GM18505 (cell line): ENCODE data around the gene PIAS4.
"Not testable (repeated sequence)": the region's sequence is repeated elsewhere in the genome, so short reads cannot be mapped to it uniquely, and the experiment has no call there.

Source experiments
- ATAC-seq: cut with Tn5 transposase; IDR thresholded peaks from one replicate; pipeline ENCODE4 v1.9.1; 2021; ENCODE audit not compliant: unreplicated experiment
- POLR2A ChIP-seq: IDR thresholded peaks from 4 replicates; pipeline ENCODE4 v1.6.1; 2011; ENCODE audit warnings: borderline replicate concordance; ENCODE audit not compliant: insufficient read depth, insufficient read length; ENCODE audit errors: extremely low read depth

The PIAS4 gene

DNA sequence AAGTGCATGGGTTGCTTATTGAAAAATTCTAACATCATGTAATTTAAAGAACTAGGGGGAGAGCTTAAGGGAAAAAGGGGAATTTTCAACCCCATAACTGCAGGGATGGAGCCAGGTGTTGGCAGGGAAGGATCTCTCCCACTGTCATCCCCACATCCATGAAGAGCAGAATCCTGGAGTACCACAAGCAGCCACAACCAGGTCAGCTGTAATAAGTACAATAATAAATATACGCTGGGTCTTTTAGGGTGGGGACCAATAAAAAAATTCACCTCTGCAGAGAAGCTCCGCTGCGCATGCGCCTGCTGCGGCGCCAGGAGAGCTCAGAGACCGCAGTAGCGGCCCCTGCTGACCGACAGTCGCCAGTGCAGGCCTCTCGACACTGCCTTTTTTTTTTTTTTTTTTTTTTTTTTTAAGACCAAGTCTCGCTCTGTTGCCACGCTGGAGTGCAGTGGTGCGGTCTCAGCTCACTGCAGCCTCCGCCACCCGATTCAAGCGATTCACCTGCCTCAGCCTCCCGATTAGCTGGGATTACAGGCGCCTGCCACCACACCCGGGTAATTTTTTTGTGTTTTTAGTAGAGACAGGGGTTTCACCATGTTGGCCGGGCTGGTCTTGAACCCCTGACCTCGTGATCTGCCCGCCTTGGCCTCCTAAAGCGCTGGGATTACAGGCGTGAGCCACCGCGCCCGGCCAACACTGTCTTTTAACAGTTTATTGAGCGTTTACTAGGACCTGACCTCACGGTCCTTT lies 19.7 kb upstream of the PIAS4 start:
- TF ChIP-seq POLR2A: no peak
- peak; percentile 44 for ATAC-seq

DNA sequence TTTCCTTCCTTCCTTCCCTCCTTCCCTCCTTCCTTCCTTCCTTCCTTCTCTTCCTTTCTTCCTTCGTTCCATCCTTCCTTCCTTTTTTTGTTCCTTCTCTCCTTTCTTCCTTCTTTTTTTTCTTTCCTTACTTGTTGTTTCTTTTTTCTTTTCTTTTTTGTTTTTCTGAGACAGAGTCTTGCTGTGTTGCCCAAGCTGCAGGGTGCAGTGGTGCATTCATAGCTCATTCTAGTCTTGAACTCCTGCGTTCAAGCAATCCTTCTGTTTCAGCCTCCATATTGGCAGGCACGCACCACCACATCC lies 16.8 kb upstream of the PIAS4 start:
- no peak for ATAC-seq

DNA sequence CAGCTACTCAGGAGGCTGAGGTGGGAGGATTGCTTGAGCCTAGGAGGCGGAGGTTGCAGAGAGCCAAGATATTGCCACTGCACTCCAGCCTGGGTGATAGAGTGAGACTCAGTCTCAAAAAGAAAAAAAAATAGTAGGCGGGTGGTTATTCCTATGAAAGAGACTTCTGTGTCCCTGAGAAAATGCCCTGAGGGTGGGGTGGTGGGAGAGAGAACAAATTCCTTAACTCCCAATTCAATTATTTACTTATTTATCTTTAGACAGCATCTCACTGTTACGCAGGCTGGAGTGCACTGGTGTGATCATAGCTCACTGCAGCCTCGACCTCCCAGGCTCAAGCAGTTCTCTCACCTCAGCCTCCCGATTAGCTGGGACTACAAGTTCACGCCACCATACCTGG lies 11.9 kb upstream of the PIAS4 start:
- ATAC-seq: no peak
- TF ChIP-seq POLR2A: no peak

More for the DNA sequence above, 16.8 kb upstream of the PIAS4 start:
- TF ChIP-seq POLR2A: no peak

DNA sequence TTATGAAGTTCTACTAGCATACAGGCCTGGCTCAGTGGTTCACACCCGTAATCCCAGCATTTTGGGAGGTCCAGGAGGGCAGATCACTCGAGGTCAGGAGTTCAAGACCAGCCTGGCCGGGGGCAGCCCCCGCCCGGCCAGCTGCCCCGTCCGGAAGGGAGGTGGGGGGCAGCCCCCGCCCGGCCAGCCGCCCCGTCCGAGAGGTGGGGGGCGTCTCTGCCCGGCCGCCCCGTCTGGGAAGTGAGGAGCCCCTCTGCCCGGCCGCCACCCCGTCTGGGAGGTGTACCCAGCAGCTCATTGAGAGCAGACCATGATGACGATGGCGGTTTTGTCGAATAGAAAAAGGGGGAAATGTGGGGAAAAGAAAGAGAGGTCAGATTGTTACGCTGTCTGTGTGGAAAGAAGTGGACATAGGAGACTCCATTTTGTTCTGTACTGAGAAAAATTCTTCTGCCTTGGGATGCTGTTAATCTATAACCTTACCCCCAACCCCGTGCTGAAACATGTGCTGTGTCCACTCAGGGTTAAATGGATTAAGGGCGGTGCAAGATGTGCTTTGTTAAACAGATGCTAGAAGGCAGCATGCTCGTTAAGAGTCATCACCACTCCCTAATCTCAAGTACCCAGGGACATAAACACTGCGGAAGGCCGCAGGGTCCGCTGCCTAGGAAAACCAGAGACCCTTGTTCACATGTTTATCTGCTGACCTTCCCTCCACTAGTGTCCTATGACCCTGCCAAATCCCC lies 8.7 kb upstream of the PIAS4 start:
- ATAC-seq: not testable (repeated sequence)

DNA sequence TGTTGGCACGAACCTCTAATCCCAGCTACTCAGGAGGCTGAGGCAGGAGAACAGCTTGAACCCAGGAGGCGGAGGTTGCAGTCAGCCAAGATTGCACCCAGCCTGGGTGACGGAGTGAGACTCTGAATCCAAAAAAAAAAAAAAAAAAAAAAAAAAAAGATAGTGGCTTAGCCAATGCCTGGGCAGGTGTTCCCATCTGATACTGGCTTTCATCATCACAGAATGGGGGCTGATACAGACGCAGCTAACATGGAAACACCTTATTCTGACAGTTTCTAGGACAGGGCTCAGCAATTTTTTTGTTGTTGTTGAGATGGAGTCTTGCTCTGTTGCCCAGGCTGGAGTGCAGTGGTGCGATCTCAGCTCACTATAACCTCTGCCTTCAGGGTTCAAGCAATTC lies 6.7 kb upstream of the PIAS4 start:
- not testable (repeated sequence) for ATAC-seq

DNA sequence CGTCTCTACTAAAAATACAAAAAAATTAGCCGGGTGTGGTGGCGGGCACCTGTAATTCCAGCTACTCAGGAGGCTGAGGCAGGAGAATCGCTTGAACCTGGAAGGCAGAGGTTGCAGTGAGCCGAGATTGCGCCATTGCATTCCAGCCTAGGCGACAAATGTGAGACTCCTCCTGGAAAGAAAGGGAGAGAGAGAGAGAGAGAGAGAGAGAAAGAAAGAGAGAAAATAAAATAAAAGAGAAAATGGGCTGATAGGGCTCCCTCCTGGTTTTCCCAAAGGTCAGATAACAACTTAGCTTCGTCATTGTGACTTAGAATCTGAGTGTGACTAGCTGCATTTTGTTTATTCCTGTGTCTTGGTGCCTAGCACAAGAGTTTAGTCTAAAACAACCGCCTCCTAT lies 2.1 kb upstream of the PIAS4 start:
- ATAC-seq: not testable (repeated sequence)

DNA sequence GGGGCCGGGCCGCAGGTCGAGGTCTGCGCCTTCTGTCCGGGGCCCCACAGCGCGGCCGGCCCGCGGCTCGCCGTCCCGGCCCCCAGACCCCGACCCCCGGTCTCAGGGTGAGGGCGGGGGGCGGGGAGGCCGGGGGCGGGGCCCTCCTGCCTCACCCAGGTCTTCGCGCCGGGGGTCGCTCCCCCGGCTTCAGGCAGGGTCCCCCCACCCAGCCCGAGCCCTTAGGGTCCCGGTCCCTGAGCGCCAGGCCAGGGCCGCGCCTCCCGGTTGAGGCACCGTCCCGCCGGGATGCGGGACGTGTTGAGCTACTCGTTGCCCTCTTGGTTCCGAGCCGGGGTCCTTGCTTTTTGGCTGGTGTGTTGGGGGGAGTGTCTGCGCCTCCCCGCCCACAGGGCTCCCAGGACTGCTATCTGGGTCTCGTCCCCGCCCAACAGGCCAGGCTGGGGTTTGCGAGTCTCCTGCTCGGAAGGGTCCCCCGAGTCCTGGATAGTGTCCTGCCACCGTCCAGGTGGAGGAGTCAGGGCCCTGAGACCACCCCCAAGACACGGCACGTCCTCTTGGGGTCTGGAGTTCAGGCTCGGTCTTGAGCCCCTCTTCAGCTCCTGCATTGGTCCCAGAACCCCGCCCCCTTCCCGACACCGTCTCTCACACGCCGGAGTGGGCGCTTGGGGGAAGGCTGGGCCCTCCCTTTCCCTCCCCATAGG lies 452 bp downstream of the PIAS4 start:
- peak; percentile 28 for ATAC-seq
- TF ChIP-seq POLR2A: no peak

DNA sequence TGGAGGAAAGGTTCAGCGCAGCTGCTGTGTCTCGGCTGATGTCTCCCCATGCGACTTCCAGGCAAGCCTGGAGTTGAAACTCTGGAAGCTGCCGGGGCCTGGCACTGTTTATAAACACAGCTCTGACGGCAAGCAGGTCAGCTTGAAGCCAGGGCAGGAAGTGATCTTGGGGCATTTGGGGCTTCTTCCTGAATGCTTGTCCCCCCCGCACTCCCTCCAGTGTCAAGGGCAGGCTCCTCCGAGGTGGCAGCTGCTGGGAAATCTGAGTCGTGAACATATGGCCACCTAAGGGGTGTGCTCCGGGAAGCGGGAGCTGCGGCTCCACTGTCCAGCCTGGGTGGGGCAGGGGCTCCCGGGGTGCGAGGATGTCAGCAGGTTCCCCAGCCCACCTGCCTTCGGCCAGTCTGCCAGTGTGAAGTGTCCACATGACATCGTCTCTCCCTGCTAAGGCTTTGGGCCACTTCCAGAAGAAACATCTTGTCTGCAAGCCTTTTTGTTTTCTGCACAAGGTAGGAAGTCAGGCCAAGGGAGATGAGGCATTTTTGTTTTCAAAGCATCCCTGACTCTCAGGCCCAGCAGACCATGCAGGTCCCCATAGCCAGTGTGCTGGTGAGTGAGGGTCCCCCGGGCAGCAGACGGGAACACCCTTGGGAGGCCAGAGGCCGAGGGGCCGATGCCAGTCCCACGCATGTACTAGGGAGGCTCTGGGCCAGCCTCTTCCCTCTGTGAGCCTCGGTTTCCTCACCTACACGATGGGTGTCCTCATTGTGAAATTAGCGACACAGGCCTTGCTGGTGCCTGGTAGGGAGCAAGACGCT lies 2.7 kb downstream of the PIAS4 start:
- ATAC-seq: no peak
- TF ChIP-seq POLR2A: no peak

DNA sequence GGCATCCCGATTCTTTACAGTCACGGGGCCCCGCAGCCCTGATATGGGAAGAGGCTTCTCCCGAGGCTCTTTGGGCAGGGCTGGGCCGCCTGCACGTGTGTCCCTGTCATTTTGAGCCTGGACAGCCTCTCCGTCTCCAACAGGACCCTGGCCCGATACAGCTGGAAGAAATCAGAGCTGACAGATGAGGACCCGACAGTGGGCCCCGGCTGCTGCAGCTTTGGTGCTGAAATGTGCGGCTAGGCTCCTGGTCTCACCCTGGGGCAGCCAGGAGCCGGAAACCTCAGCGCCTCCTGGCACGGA lies 3.2 kb downstream of the PIAS4 start:
- no peak for TF ChIP-seq POLR2A
- ATAC-seq: no peak

DNA sequence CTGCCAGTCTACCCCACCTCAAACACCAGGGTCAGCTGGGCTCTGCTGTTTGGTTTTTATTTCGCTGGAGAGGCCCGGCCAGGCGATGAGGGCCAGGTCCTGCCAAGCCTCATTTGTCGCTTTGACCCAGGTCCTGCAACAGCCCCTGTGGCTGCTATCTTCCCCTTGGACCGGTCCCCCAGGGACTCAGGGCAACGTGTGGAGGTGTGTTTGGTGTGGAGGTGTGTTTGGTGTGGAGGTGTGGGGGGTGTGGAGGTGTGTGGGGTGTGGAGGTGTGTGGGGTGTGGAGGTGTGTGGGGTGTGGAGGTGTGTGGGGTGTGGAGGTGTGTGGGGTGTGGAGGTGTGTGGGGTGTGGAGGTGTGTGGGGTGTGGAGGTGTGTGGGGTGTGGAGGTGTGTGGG lies 3.9 kb downstream of the PIAS4 start:
- ATAC-seq: not testable (repeated sequence)

DNA sequence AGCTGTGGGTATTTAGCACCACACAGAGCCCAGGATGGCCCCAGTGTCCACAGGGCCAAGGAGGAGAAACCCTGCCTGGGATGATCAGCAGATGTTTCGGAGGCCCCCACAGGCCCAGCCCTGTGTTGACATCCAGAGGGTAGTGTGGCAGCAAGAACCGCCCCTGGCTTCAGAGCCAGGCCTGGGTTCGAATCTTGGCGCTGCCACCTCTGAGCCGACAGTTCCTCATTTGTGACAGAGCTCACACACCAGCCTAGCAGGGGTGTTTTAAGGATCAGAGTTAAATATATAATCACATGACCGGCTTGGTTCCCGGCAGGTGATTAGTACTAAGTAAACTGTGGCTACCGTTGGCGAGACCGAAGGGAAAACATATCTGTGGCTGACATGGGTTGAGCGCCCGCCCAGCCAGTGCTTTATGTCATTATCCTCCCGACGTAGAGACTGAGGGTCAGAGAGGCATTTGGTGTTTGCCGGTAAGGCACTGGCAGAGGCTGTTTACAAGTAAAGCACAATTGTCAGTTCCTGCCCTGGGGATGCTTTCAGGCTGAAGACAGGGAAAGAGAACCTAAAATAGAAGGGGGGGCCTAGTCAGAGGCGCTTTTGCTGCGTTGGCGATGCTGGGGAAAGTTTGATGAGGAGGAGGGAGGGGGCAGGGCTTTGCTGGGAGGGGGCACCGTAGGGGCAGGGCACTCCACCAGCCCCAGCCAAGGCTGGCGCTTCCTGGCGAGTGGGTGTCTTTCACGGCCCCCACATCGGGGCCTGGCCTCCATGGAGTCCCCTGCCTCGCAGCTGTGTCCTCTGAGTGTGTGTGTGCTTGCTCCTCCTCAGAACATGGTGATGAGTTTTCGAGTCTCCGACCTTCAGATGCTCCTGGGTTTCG lies 4.8 kb downstream of the PIAS4 start:
- ATAC-seq: no peak
- no peak for TF ChIP-seq POLR2A

DNA sequence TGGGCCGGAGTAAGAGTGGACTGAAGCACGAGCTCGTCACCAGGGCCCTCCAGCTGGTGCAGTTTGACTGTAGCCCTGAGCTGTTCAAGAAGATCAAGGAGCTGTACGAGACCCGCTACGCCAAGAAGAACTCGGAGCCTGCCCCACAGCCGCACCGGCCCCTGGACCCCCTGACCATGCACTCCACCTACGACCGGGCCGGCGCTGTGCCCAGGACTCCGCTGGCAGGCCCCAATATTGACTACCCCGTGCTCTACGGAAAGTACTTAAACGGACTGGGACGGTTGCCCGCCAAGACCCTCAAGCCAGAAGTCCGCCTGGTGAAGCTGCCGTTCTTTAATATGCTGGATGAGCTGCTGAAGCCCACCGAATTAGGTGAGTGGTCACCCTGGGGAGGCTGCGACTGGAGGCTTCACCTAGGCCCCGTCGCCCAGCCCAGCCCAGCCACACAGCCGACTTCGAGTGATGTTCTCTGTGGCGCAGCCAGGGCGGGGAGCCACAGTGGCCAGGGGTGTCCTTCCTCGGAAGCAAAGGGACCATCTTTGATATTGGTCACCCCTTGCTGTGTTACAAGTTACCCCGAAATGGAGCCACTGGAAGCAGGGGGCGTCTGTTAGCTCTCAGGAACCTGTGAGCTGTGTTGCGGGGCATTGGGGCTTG lies 5.6 kb downstream of the PIAS4 start:
- no peak for TF ChIP-seq POLR2A
- ATAC-seq: no peak

DNA sequence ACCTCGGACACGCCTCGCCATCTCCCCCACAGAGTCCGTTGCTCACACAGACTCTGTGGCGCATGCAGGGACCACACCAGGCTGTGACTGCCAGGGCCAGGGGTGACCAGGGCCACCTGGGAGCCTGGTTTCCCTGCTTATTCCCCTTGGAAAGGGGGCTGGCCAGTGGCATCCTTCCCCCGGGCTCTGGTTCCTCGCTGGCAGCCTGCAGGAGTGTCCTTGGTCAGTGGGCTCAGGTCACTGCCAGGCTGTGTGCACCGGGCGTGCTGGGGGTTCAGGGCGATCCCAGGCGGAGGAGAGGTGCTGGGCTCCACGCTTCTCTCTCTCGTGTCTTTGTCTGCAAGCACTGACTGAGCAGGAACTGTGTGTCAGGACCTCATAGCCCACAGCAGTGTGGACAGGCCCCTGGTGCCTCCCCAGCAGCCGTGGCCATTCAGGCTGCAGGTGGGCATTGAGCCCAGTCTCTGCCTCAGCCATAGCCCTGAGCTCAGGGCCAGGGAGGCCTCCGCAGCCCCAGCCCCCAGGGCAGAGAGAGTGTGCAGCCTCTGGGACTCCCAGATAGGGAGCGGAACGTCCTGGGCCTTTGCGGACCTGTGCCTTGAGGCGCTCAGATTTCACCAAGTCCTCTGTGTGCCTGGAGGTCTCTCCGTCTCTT lies 6.5 kb downstream of the PIAS4 start:
- TF ChIP-seq POLR2A: no peak
- ATAC-seq: no peak
